Activated T-cell treated with anti-CD3 and anti-CD28 coated beads, Interleukin-2, amount 50 U/mL, for 72 hours (primary cell): ENCODE results near the gene FRMD5. TPM values are rescaled to one million over a fixed set of nuclear protein-coding genes. Genes with fewer than 3 reads are reported as not detected.

Source experiments
- ATAC-seq, 2 donors: fragments of 150-1000 bp; cut with Tn5 transposase; replicated peaks in 1 of 2; 2 replicates each; pipeline ENCODE4 v1.10.0; 2021; ENCODE audit warnings: moderate library complexity in 2 of 2, mild to moderate bottlenecking in 1 of 2
- DNase-seq, 2 donors: peaks; one replicate each; pipeline ENCODE4 v3.0.0; 2021 to 2022; ENCODE audit warnings: mixed read lengths in 1 of 2
- H3K27ac Mint-ChIP-seq: one replicate; pipeline ENCODE4 v1.8.0; 2022; ENCODE audit warnings: mild to moderate bottlenecking, moderate library complexity, mixed read lengths
- H3K27me3 Mint-ChIP-seq: one replicate; pipeline ENCODE4 v1.8.0; 2022; ENCODE audit warnings: low read depth, mixed read lengths
- H3K36me3 Mint-ChIP-seq, 2 donors: one replicate each; pipeline ENCODE4 v1.8.0; 2022; ENCODE audit warnings: mixed read lengths in 2 of 2, mild to moderate bottlenecking in 1 of 2; ENCODE audit not compliant: insufficient read depth in 2 of 2
- H3K4me1 Mint-ChIP-seq: one replicate; pipeline ENCODE4 v1.8.0; 2022; ENCODE audit warnings: low read depth, mixed read lengths
- H3K4me3 Mint-ChIP-seq, 2 donors: one replicate each; pipeline ENCODE4 v1.8.0; 2022; ENCODE audit warnings: mild to moderate bottlenecking in 2 of 2, mixed read lengths in 2 of 2, moderate library complexity in 2 of 2
- H3K9me3 Mint-ChIP-seq, 2 donors: one replicate each; pipeline ENCODE4 v1.8.0; 2022; ENCODE audit warnings: mixed read lengths in 2 of 2
- total RNA-seq, 2 donors: library from RNA; stranded (reverse); gene quantifications; one replicate each; pipeline ENCODE4 v1.2.3, GENCODE V29; 2022

The FRMD5 gene
- total RNA-seq, 2 donors from 2014 or later, result 0.60 to 0.77 TPM

GRCh38 chr15:43958861-43959330 is 236.2 kb downstream of the FRMD5 start:
- H3K27ac Mint-ChIP-seq, result no peak overlapping the region
- no peak for DNase-seq
- peaks cover 34% of the 10 kb centered on the region for H3K27me3 Mint-ChIP-seq
- peaks cover 13% of the 10 kb centered on the region for H3K4me1 Mint-ChIP-seq
- H3K4me3 Mint-ChIP-seq, result no peak overlapping the region
- no peak for ATAC-seq
- H3K36me3 Mint-ChIP-seq, result peaks cover 0 to 2% of the 10 kb centered on the region in 2 donors
- peaks cover 0 to 1% of the 10 kb centered on the region in 2 donors for H3K9me3 Mint-ChIP-seq

- ATAC-seq (no peak), DNase-seq (no peak)
- H3K27me3 Mint-ChIP-seq, result peaks cover 39% of the 10 kb centered on the region
- no peak overlapping the region for H3K4me3 Mint-ChIP-seq
- peaks cover 16% of the 10 kb centered on the region for H3K4me1 Mint-ChIP-seq
- peaks cover 0 to 2% of the 10 kb centered on the region in 2 donors for H3K36me3 Mint-ChIP-seq
- no peak overlapping the region for H3K27ac Mint-ChIP-seq
- H3K9me3 Mint-ChIP-seq, result peaks cover 0 to 1% of the 10 kb centered on the region in 2 donors
Measured at GRCh38 chr15:43957724-43958123, 237.3 kb downstream of the FRMD5 start.

- ATAC-seq, result no peak
- Mint-ChIP-seq H3K9me3 (no peaks in the 10 kb centered on the region), H3K36me3 (no peaks in the 10 kb centered on the region), H3K4me3 (no peak overlapping the region), H3K27ac (no peak overlapping the region), H3K4me1 (peaks cover 16% of the 10 kb centered on the region), H3K27me3 (peaks cover 29% of the 10 kb centered on the region)
- no peak for DNase-seq
Measured at GRCh38 chr15:43955140-43955539, 239.9 kb downstream of the FRMD5 start.

- Mint-ChIP-seq H3K36me3 (no peaks in the 10 kb centered on the region), H3K4me3 (peak overlapping the region in 1 of 2 donors; percentile 24), H3K9me3 (no peaks in the 10 kb centered on the region), H3K27ac (no peak overlapping the region), H3K4me1 (peaks cover 20% of the 10 kb centered on the region), H3K27me3 (peaks cover 24% of the 10 kb centered on the region)
- ATAC-seq (peak; percentile 91 to 95), DNase-seq (peak; percentile 31 to 33)
Measured at GRCh38 chr15:43954181-43954621, 240.9 kb downstream of the FRMD5 start.

GRCh38 chr15:43953402-43953801 is 241.7 kb downstream of the FRMD5 start:
- Mint-ChIP-seq H3K27me3 (peaks cover 16% of the 10 kb centered on the region), H3K27ac (no peak overlapping the region), H3K9me3 (no peaks in the 10 kb centered on the region), H3K4me3 (no peak overlapping the region), H3K36me3 (no peaks in the 10 kb centered on the region), H3K4me1 (peaks cover 28% of the 10 kb centered on the region)
- no peak for DNase-seq
- peak in 1 of 2 donors; percentile 20 for ATAC-seq

GRCh38 chr15:43950531-43950930 is 244.5 kb downstream of the FRMD5 start:
- DNase-seq (no peak), ATAC-seq (no peak)
- Mint-ChIP-seq H3K27me3 (peaks cover 17% of the 10 kb centered on the region), H3K9me3 (no peaks in the 10 kb centered on the region), H3K4me1 (peaks cover 33% of the 10 kb centered on the region), H3K36me3 (no peaks in the 10 kb centered on the region), H3K27ac (no peak overlapping the region), H3K4me3 (no peak overlapping the region)

GRCh38 chr15:43948691-43949325 is 246.3 kb downstream of the FRMD5 start:
- H3K27ac Mint-ChIP-seq, result peak overlapping the region; percentile 66
- ATAC-seq (peak; percentile 84 to 91), DNase-seq (peak in 1 of 2 donors; percentile 8)
- H3K4me1 Mint-ChIP-seq, result peaks cover 19% of the 10 kb centered on the region
- H3K27me3 Mint-ChIP-seq, result peaks cover 17% of the 10 kb centered on the region
- H3K4me3 Mint-ChIP-seq, result peak overlapping the region in 1 of 2 donors; percentile 19
- H3K36me3 Mint-ChIP-seq, result no peaks in the 10 kb centered on the region
- no peaks in the 10 kb centered on the region for H3K9me3 Mint-ChIP-seq

- Mint-ChIP-seq H3K4me1 (peaks cover 6% of the 10 kb centered on the region), H3K27me3 (peaks cover 19% of the 10 kb centered on the region), H3K27ac (no peak overlapping the region), H3K9me3 (no peaks in the 10 kb centered on the region), H3K4me3 (no peak overlapping the region), H3K36me3 (no peaks in the 10 kb centered on the region)
- DNase-seq (no peak), ATAC-seq (no peak)
Measured at GRCh38 chr15:43943511-43943910, 251.6 kb downstream of the FRMD5 start.

GRCh38 chr15:43942194-43942593 is 252.9 kb downstream of the FRMD5 start:
- Mint-ChIP-seq H3K4me3 (no peak overlapping the region), H3K27ac (no peak overlapping the region), H3K9me3 (no peaks in the 10 kb centered on the region), H3K36me3 (no peaks in the 10 kb centered on the region), H3K4me1 (no peaks in the 10 kb centered on the region), H3K27me3 (peaks cover 19% of the 10 kb centered on the region)
- no peak for ATAC-seq
- DNase-seq, result no peak

GRCh38 chr15:43941555-43941954 is 253.5 kb downstream of the FRMD5 start:
- Mint-ChIP-seq H3K27ac (no peak overlapping the region), H3K4me1 (no peaks in the 10 kb centered on the region), H3K36me3 (no peaks in the 10 kb centered on the region), H3K27me3 (peaks cover 15% of the 10 kb centered on the region), H3K4me3 (no peak overlapping the region), H3K9me3 (no peaks in the 10 kb centered on the region)
- ATAC-seq (no peak), DNase-seq (no peak)

- DNase-seq, result no peak
- H3K4me1 Mint-ChIP-seq, result no peaks in the 10 kb centered on the region
- H3K27ac Mint-ChIP-seq, result no peak overlapping the region
- H3K4me3 Mint-ChIP-seq, result no peak overlapping the region
- ATAC-seq, result no peak
- no peaks in the 10 kb centered on the region for H3K36me3 Mint-ChIP-seq
- peaks cover 14% of the 10 kb centered on the region for H3K27me3 Mint-ChIP-seq
- H3K9me3 Mint-ChIP-seq, result no peaks in the 10 kb centered on the region
Measured at GRCh38 chr15:43941071-43941470, 254.0 kb downstream of the FRMD5 start.

- ATAC-seq (no peak), DNase-seq (no peak)
- Mint-ChIP-seq H3K27ac (no peak overlapping the region), H3K36me3 (no peaks in the 10 kb centered on the region), H3K27me3 (peaks cover 25% of the 10 kb centered on the region), H3K9me3 (no peaks in the 10 kb centered on the region), H3K4me1 (no peaks in the 10 kb centered on the region), H3K4me3 (no peak overlapping the region)
Measured at GRCh38 chr15:43939070-43939469, 256.0 kb downstream of the FRMD5 start.

- Mint-ChIP-seq H3K4me3 (no peak overlapping the region), H3K9me3 (no peaks in the 10 kb centered on the region), H3K27me3 (peaks cover 52% of the 10 kb centered on the region), H3K36me3 (no peaks in the 10 kb centered on the region), H3K27ac (no peak overlapping the region), H3K4me1 (no peaks in the 10 kb centered on the region)
- no peak for DNase-seq
- ATAC-seq, result no peak
Measured at GRCh38 chr15:43934480-43934879, 260.6 kb downstream of the FRMD5 start.

- H3K9me3 Mint-ChIP-seq, result no peaks in the 10 kb centered on the region
- no peak overlapping the region for H3K4me3 Mint-ChIP-seq
- H3K27me3 Mint-ChIP-seq, result peaks cover 52% of the 10 kb centered on the region
- H3K27ac Mint-ChIP-seq, result no peak overlapping the region
- no peaks in the 10 kb centered on the region for H3K36me3 Mint-ChIP-seq
- ATAC-seq (no peak), DNase-seq (no peak)
- H3K4me1 Mint-ChIP-seq, result no peaks in the 10 kb centered on the region
Measured at GRCh38 chr15:43932907-43933306, 262.2 kb downstream of the FRMD5 start.
